GM13977 (cell line): Measurements from ENCODE around the gene ACADVL.
A peak's percentile ranks its signal among the peaks of the same experiment; 100 is the strongest.

Source experiments
- DNase-seq: peaks from one replicate; pipeline ENCODE4 v3.0.0; 2012; ENCODE audit warnings: low spot score
- in situ Hi-C: fragments of 300-500 bp; cut with MboI; formaldehyde crosslinking; loops from one replicate; pipeline ENCODE4 v1.12.0; 2022; ENCODE audit warnings: low sequenced_read_pairs, low pct_unique_long_range_greater_than_20kb, mixed read lengths, inconsistent platforms; ENCODE audit not compliant: unreplicated experiment
- TF ChIP-seq, protein P1 (sequence below): IDR thresholded peaks from 2 replicates; pipeline ENCODE4 v1.5.1; 2012; ENCODE audit warnings: mild to moderate bottlenecking, control low read depth; ENCODE audit not compliant: insufficient read depth; ENCODE audit errors: extremely low read depth, missing control alignments

Gene ACADVL

DNA sequence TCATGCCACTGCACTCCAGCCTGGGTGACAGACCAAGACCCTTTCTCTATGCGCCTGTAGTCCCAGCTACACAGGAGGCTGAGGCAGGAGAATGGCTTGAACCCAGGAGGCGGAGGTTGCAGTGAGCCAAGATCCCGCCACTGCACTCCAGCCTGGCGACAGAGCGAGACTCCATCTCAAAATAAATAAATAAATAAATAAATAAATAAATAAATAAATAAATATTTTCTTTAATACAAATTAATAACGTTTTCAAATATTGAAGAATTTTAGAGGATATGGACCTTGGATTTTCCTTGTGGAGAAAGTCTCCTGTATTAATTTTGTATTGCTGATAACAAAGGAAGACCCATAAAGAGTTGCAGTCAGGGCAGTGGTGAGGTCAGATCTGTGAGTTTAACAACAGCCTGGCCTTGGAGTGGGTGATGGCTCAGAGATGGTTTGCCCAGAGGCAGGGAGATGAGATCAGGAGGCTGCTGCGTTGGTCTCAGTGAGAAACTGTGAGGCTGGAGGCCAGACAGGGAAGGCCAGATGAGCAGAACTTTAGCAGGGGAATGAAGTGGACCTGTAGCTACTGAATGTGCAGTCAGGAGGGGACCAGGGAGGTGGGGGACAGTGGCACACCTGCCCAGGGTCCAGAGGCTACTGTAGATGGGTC lies 36.2 kb upstream of the ACADVL start:
- no peak for DNase-seq
- TF ChIP-seq, protein P1, sequence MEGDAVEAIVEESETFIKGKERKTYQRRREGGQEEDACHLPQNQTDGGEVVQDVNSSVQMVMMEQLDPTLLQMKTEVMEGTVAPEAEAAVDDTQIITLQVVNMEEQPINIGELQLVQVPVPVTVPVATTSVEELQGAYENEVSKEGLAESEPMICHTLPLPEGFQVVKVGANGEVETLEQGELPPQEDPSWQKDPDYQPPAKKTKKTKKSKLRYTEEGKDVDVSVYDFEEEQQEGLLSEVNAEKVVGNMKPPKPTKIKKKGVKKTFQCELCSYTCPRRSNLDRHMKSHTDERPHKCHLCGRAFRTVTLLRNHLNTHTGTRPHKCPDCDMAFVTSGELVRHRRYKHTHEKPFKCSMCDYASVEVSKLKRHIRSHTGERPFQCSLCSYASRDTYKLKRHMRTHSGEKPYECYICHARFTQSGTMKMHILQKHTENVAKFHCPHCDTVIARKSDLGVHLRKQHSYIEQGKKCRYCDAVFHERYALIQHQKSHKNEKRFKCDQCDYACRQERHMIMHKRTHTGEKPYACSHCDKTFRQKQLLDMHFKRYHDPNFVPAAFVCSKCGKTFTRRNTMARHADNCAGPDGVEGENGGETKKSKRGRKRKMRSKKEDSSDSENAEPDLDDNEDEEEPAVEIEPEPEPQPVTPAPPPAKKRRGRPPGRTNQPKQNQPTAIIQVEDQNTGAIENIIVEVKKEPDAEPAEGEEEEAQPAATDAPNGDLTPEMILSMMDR = no peak
- in situ Hi-C loops = no loop called here

DNA sequence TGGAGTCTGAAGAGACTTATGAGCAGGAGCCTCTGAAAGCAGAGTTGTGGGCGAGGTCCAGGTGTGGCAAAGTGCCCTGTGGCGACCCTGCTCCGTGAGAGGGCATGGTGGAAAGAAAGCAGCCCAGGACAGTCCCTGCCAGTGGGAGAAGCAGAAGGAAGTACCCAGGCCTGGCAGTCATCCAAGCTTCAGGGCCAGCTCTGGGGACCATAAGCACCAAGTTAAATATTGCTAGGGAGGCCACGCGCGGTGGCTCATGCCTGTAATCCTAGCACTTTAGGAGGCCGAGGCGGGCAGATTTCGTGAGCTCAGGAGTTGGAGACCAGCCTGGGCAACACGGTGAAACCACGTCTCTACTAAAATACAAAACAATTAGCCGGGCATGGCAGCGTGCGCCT lies 35.6 kb upstream of the ACADVL start:
- in situ Hi-C loops = no loop called here
- TF ChIP-seq, protein P1 = no peak
- DNase-seq = no peak

DNA sequence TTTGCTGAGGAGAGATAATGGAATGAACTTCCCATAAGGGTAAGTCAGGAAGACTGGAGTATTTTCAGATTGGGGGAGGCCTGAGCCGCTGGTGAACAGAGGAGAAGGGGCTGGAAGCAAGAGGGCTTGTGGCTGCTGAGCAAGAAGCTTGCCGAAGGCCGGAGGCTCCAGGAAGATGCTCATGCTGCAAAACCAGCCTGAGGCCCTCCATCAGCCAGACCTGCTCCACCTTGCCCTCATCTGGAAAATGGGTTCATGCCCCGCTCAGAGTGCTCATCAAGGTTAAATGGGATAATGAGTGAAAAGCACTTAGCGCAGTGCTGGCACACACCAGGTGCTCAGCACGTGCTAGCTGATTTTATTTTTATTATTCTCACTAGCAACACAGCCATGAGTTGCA lies 35.1 kb upstream of the ACADVL start:
- no peak for DNase-seq
- in situ Hi-C loops = no loop called here
- TF ChIP-seq, protein P1 = no peak

DNA sequence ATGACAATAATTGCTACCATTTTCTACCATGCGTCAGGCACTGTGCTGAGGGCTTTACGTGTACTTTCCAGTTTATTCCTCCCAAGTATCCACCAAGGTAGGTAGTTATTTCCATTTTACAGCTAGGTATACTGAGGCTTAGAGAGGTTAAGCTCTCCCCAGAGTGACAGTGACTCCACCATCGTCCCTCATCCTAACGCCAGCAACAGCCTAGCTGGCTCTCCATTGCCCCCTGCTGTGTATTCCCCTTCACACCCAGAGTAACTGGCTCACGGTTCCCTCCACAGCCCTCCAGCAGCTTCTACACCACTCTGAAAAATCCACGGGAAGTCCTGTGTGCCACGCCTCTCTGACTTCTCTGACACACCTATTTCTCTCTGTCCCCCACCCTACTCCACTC lies 33.5 kb upstream of the ACADVL start:
- in situ Hi-C loops = no loop called here

DNA sequence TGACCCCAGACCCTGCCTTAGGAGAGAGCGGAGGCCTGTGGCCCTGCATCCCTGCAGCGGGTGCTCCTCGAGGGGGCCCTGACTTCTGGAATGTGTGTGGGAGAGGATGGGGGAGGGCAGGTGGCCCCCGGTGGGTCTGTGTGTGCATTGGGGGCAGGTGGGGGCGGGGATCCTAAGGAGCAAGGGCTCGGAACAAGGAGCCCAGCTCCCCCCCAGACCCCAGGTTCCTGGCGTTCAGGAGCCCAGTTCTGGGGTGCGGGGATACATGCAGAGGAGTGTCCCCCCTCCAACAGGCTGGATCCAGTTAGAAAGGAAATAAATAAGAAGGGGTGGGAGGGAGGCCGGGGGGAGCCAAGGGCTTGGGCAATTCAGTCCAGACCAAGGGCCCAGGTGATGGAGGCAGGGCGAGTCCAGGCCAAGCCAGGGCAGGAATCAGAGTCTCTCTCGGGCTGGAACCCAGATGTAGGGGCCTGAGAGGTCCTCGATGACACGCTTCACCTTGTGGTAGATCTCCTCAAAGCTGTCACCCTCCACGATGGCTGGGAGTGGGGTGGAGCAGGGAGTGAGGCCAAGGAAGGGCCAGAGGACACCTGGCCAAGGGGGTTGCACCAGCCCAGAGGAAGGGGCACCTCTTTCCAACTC lies 29.3 kb upstream of the ACADVL start:
- no peak for DNase-seq
- in situ Hi-C loops = no loop called here
- TF ChIP-seq, protein P1 = no peak

More for the DNA sequence above, 33.5 kb upstream of the ACADVL start:
- no peak for DNase-seq
- TF ChIP-seq, protein P1 = peak; percentile 15

DNA sequence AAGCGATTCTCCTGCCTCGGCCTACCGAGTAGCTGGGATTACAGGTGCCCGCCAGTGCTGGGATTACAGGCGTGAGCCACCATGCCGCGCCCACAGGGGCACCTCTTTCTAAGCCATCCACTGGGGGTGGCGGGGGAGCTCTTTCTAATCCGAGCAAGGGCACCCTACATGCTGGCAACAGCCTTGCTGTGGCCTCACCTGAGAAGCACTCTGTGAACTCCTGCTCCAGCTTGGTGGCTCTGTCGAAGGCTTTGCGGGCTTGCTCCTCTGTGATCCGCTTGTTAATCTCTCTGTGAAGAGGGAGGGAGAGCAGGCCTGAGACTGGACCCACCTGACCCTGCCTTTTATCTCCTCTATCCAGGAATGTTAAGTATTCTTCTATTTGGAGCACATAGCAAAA lies 28.7 kb upstream of the ACADVL start:
- in situ Hi-C loops = no loop called here
- no peak for DNase-seq
- TF ChIP-seq, protein P1 = no peak
